SK-N-MC (cell line): ENCODE data around the gene TKFC.
A peak's percentile ranks its signal among the peaks of the same experiment; 100 is the strongest.

Experiments used
- DNase-seq: peaks from one replicate; pipeline ENCODE4 v3.0.0-alpha.2; 2011; ENCODE audit warnings: low read depth, low spot score
- H3K27ac ChIP-seq: fragments of 200-600 bp; sonication (generic); 2 replicates; pipeline ENCODE4 v1.5.1; 2016; ENCODE audit warnings: mixed run types
- H3K36me3 ChIP-seq: fragments of 200-600 bp; sonication (generic); 2 replicates; pipeline ENCODE4 v1.6.1; 2017; ENCODE audit warnings: antibody characterized with exemption, low read length, mixed read lengths; ENCODE audit not compliant: insufficient read depth
- H3K4me3 ChIP-seq: fragments of 200-600 bp; sonication (generic); 2 replicates; pipeline ENCODE4 v1.5.1; 2016
- H3K9ac ChIP-seq: fragments of 200-600 bp; sonication (generic); 2 replicates; pipeline ENCODE4 v1.8.0; 2017; ENCODE audit warnings: mixed run types, mixed read lengths; ENCODE audit not compliant: insufficient read length
- H3K9me3 ChIP-seq: fragments of 200-600 bp; sonication (generic); 2 replicates; pipeline ENCODE4 v1.6.1; 2017; ENCODE audit warnings: low read depth, mild to moderate bottlenecking, antibody characterized with exemption, low read length, moderate library complexity, mixed read lengths
- EZH2 ChIP-seq: fragments of 200-600 bp; sonication (generic); IDR thresholded peaks from one replicate; pipeline ENCODE4 v1.6.1; 2017; ENCODE audit warnings: antibody characterized with exemption
- FOXP2 ChIP-seq: optimal IDR thresholded peaks from 2 replicates; pipeline ENCODE3; 2011; ENCODE audit warnings: mild to moderate bottlenecking, moderate library complexity; ENCODE audit not compliant: insufficient read depth; ENCODE audit errors: extremely low read length, control extremely low read depth
- POLR2AphosphoS5 ChIP-seq: IDR thresholded peaks from 2 replicates; pipeline ENCODE4 v1.6.1; 2012; ENCODE audit warnings: mild to moderate bottlenecking, low read depth, low read length, borderline replicate concordance

Gene TKFC

GRCh38 chr11:61294717-61295595 is 38.1 kb upstream of the TKFC start, which contains the start of gene VWCE:
Gene VWCE (minus strand): TSS chr11:61295316. CDS start chr11:61295037, 279 bp downstream.
- Histone ChIP-seq H3K27ac (peak within 1 kb of the TSS; percentile 19; the same call in 1 of the 2 replicates), H3K36me3 (peaks cover 6% of the 10 kb centered on the region; the same call in 1 of the 2 replicates), H3K9ac (peak within 1 kb of the TSS; percentile 90), H3K9me3 (no peaks in the 10 kb centered on the region), H3K4me3 (peak within 1 kb of the TSS; percentile 93)
- TF ChIP-seq FOXP2 (no peak), POLR2AphosphoS5 (peak; percentile 57; the same call in 1 of the 2 replicates)
- no peak for DNase-seq

- no peak for DNase-seq
- Histone ChIP-seq H3K9ac (no peak overlapping the region), H3K9me3 (no peaks in the 10 kb centered on the region), H3K4me3 (no peak overlapping the region), H3K27ac (0 out of 2 replicates have a peak overlapping the region, but pooled peaks have one; percentile 8), H3K36me3 (peaks cover 12% of the 10 kb centered on the region; the same call in 1 of the 2 replicates)
- TF ChIP-seq EZH2 (no peak), FOXP2 (no peak), POLR2AphosphoS5 (no peak)
Observed at GRCh38 chr11:61295596-61295926, 37.5 kb upstream of the TKFC start.

DNA sequence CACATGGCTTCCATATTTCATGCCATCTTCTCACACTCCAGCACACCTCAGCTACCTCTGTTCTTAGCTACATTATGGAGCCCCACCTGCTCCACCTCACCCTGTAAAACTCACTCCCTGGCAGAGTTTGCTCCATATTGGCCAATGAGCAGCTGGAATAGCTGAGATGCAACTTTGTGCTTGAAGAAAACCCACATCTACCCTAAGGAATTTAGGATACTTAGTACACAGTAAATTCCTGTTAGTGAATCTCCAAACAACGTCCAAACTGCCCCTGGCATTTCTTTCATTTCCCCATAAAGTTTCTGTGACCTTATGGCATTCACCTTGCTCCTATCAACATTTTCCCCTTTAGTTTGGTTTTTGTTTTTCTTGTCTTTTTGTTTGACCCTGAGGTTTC is 35.7 kb upstream of the TKFC start:
- peaks cover 30% of the 10 kb centered on the region for H3K36me3 ChIP-seq
- H3K27ac ChIP-seq: peak overlapping the region; percentile 42; the same call in 1 of the 2 replicates
- H3K9ac ChIP-seq: no peak overlapping the region

DNA sequence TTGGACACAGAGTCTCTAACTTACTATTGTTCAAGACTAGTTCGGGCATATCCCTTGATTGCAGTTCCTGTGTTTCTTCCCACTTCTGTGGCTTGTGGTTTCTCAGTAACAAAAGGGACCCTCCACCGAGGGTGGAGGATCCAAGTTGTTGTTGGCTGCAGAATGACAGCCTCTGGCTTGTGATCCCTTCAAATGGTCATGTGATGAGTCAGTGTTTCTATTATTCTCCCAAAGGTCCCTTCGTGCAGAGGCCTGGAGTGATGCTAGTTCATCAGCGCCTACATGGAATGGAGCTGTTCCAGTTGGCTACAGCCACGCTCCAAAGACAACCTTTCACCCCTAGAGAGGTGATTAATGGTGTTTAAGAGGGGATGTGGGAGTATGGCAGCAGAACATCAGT is 35.3 kb upstream of the TKFC start:
- no peak overlapping the region for H3K9ac ChIP-seq

More for the DNA sequence above, 35.7 kb upstream of the TKFC start:
- H3K4me3 ChIP-seq: no peak overlapping the region
- H3K9me3 ChIP-seq: no peaks in the 10 kb centered on the region
- DNase-seq: no peak
- no peak for TF ChIP-seq POLR2AphosphoS5
- TF ChIP-seq EZH2: no peak

DNA sequence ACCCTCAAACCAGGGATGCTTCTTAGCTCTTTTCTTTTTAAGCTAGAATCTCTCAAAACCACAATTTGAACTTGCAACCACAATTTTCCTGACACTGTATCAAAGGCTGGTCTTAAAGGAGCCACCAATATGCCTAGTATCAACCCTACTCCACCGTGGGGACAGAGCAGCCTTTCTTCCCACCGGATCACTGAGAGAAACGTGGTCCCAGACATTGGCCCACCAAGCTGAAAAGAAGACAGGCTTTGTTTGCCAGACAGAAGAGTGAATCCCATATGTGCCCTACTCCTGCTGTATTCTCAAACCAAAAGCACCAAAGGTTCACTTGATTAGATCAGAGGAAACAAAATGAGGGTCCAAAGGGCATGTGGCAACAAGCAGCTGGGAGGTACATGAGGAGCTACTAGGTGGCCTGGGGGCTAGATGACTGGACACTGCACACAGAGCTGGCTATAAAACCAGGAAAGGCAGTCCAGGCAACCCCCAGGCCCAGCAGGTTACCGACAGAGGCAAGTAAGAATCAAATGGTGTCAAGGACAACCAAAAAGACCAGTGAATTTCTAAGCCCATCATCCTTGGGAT is 34.3 kb upstream of the TKFC start:
- Histone ChIP-seq H3K27ac (no peak overlapping the region), H3K36me3 (peaks cover 42% of the 10 kb centered on the region), H3K9me3 (no peaks in the 10 kb centered on the region), H3K9ac (no peak overlapping the region), H3K4me3 (no peak overlapping the region)
- no peak for DNase-seq
- TF ChIP-seq FOXP2 (no peak), EZH2 (no peak), POLR2AphosphoS5 (no peak)

More for the DNA sequence above, 35.3 kb upstream of the TKFC start:
- TF ChIP-seq POLR2AphosphoS5 (no peak), FOXP2 (no peak), EZH2 (no peak)
- DNase-seq: no peak
- Histone ChIP-seq H3K27ac (peak overlapping the region; percentile 42; the same call in 1 of the 2 replicates), H3K4me3 (no peak overlapping the region), H3K36me3 (peaks cover 34% of the 10 kb centered on the region), H3K9me3 (no peaks in the 10 kb centered on the region)

DNA sequence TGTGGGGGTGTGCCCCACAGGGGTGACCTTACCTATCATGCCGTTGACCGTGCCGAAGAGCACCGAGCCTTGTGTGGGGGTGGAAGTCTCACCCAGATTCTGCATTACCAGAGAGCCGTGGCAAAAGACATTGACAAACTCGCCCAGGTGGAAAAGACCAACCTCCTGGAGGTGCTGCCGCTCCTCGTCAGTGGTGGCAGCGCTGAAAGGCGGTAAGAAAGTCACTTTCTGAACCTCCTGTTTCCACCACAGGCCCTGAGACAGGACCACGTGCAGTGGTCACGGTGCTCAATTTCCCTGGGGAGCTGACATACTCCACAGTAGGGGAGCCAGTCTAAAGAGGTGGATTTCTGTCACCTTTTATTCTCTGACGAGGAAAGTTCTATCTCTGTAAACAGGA is 30.5 kb upstream of the TKFC start:
- peaks cover 73% of the 10 kb centered on the region for H3K36me3 ChIP-seq
- H3K9me3 ChIP-seq: no peaks in the 10 kb centered on the region
- no peak overlapping the region for H3K27ac ChIP-seq
- no peak overlapping the region for H3K9ac ChIP-seq
- TF ChIP-seq FOXP2 (no peak), EZH2 (no peak), POLR2AphosphoS5 (no peak)
- DNase-seq: no peak
- no peak overlapping the region for H3K4me3 ChIP-seq

GRCh38 chr11:61303725-61304124 is 29.3 kb upstream of the TKFC start:
- Histone ChIP-seq H3K9me3 (no peaks in the 10 kb centered on the region), H3K36me3 (peaks cover 84% of the 10 kb centered on the region), H3K27ac (no peak overlapping the region), H3K4me3 (no peak overlapping the region), H3K9ac (no peak overlapping the region)
- DNase-seq: no peak
- TF ChIP-seq POLR2AphosphoS5 (no peak), FOXP2 (no peak), EZH2 (no peak)

DNA sequence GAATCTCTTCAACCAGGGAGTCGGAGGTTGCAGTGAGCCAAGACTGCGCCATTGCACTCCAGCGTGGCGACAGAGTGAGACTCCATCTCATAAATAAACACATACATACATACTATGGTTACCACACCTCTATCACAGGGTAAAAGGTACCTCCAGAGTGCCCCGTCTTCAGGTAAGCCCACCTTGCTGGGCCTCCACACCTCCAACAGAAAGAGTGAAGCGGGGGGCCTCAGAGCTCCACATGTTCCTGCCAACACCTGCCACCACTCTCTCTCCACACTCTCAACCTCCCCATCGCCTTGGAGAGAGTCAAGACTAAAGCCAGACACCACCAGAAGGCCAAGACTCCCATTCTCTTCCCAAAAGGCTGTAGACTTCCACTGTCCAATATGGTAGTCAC is 27.6 kb upstream of the TKFC start:
- no peak overlapping the region for H3K27ac ChIP-seq
- DNase-seq: no peak
- H3K9ac ChIP-seq: no peak overlapping the region
- no peaks in the 10 kb centered on the region for H3K9me3 ChIP-seq
- TF ChIP-seq EZH2: no peak
- no peak for TF ChIP-seq POLR2AphosphoS5
- TF ChIP-seq FOXP2: no peak
- no peak overlapping the region for H3K4me3 ChIP-seq
- peaks cover 90% of the 10 kb centered on the region for H3K36me3 ChIP-seq
